HG02571 (cell line): Measurements from ENCODE around the gene TCF12.

Experiments used
- ATAC-seq: cut with Tn5 transposase; IDR thresholded peaks from one replicate; pipeline ENCODE4 v1.9.1; 2021; ENCODE audit warnings: mild to moderate bottlenecking, moderate library complexity; ENCODE audit not compliant: unreplicated experiment

Gene TCF12

GRCh38 chr15:57329582-57330367 lies 411.3 kb downstream of the TCF12 start:
- no peak for ATAC-seq

- ATAC-seq = no peak
Measured at GRCh38 chr15:57330619-57331340, 412.3 kb downstream of the TCF12 start.

GRCh38 chr15:57332326-57332725 lies 413.9 kb downstream of the TCF12 start:
- ATAC-seq = no peak

GRCh38 chr15:57333487-57333886 lies 415.0 kb downstream of the TCF12 start:
- no peak for ATAC-seq

GRCh38 chr15:57334257-57334656 lies 415.8 kb downstream of the TCF12 start:
- no peak for ATAC-seq

- ATAC-seq = no peak
Measured at GRCh38 chr15:57335293-57335715, 416.9 kb downstream of the TCF12 start.

GRCh38 chr15:57335719-57336118 lies 417.3 kb downstream of the TCF12 start:
- no peak for ATAC-seq

- no peak for ATAC-seq
Measured at GRCh38 chr15:57337868-57338411, 419.5 kb downstream of the TCF12 start.

GRCh38 chr15:57339321-57339720 lies 420.9 kb downstream of the TCF12 start:
- no peak for ATAC-seq
